ENCODE data around the gene XPR1.

Gene XPR1

DNA sequence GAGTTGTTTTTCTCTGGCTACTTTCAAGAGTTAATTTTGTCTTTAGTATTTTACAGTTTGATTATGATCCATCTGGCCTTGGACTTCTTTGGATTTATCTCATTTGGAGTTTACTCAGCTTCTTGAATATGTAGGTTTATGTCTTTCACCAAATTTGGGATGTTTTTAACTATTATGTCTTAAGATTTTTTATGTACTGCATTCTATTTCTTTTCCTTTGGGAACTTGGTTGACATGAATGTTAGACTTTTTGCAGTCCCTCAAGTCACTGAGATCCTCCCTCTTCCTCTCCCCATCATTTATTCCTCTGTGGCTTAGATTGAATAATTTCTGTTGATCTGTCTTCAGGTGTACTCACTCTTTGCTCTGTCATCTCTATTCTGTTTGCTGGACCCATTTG is 112.0 kb downstream of the XPR1 start:
- TF ChIP-seq, protein P1, sequence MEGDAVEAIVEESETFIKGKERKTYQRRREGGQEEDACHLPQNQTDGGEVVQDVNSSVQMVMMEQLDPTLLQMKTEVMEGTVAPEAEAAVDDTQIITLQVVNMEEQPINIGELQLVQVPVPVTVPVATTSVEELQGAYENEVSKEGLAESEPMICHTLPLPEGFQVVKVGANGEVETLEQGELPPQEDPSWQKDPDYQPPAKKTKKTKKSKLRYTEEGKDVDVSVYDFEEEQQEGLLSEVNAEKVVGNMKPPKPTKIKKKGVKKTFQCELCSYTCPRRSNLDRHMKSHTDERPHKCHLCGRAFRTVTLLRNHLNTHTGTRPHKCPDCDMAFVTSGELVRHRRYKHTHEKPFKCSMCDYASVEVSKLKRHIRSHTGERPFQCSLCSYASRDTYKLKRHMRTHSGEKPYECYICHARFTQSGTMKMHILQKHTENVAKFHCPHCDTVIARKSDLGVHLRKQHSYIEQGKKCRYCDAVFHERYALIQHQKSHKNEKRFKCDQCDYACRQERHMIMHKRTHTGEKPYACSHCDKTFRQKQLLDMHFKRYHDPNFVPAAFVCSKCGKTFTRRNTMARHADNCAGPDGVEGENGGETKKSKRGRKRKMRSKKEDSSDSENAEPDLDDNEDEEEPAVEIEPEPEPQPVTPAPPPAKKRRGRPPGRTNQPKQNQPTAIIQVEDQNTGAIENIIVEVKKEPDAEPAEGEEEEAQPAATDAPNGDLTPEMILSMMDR (IDR thresholded peaks at IDR 0.05; ENCODE audit: borderline replicate concordance, control extremely low read depth, extremely low read depth, insufficient read depth, missing control alignments), result no peak
- in situ Hi-C loops (cut with MboI; ENCODE audit: low sequenced_read_pairs, unreplicated experiment), result no loop called here
- no peak for DNase-seq (ENCODE audit: low spot score)

DNA sequence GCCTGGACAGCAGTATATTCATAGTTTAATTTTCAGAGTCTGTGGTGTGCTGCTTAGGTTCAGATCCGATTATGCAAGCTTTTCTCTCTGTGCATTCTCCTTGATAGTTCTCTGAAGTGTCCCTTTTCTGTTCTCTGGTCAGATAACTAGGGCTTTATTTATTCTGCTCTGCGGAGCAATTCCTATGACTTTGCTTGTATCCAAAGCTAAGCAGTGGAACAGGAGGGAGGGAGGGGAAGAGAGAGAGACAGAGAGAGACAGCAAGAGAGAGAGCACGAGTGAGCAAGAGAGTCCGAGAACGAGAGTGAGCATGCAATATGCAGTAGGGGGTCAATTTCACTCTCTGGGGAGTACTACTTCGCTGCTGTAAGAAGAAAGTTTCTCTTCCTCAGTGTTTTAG is 113.3 kb downstream of the XPR1 start:
- in situ Hi-C loops (cut with MboI; ENCODE audit: low sequenced_read_pairs, unreplicated experiment), result no loop called here
- DNase-seq (ENCODE audit: low spot score), result no peak
- TF ChIP-seq, protein P1 (IDR thresholded peaks at IDR 0.05; ENCODE audit: borderline replicate concordance, control extremely low read depth, extremely low read depth, insufficient read depth, missing control alignments), result no peak

DNA sequence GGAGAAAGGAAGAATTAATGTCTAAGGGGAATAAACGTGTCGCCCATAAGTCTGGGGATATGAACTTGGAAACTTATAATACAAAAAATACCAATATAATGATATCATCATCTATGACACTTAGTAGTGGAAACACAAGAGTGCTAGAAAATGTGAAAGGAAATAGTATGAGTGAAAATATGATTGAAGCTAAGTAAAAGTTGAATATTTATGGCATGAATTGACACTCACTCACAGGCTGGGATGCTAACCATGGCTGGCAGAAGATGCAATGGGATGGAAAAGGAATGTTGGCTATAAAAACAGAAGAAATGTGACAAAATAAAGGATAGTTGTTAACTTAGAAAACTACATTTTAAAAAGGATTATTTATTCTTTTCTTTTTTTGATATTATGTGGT is 120.1 kb downstream of the XPR1 start:
- TF ChIP-seq, protein P1 (IDR thresholded peaks at IDR 0.05; ENCODE audit: borderline replicate concordance, control extremely low read depth, extremely low read depth, insufficient read depth, missing control alignments), result no peak
- in situ Hi-C loops (cut with MboI; ENCODE audit: low sequenced_read_pairs, unreplicated experiment), result no loop called here
- DNase-seq (ENCODE audit: low spot score), result no peak

DNA sequence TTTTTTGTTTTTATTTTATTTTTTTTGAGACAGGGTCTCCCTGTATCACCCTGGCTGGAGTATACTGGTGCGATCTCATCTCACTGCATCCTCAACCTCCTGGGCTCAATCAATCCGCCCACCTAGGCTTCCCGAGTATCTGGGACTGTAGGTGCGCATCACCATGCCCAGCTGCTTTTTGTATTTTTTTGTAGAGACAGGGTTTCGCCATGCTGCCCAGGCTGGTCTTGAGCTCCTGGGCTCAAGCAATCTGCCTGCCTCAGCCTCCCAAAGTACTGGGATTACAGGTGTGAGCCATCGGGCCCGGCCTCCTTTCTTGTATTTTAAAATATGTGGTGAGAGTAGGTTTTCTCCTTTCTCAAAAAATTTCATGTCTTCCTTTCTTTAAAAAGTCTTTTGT is 122.6 kb downstream of the XPR1 start:
- TF ChIP-seq, protein P1 (IDR thresholded peaks at IDR 0.05; ENCODE audit: borderline replicate concordance, control extremely low read depth, extremely low read depth, insufficient read depth, missing control alignments), result no peak
- in situ Hi-C loops (cut with MboI; ENCODE audit: low sequenced_read_pairs, unreplicated experiment), result no loop called here
- no peak for DNase-seq (ENCODE audit: low spot score)

DNA sequence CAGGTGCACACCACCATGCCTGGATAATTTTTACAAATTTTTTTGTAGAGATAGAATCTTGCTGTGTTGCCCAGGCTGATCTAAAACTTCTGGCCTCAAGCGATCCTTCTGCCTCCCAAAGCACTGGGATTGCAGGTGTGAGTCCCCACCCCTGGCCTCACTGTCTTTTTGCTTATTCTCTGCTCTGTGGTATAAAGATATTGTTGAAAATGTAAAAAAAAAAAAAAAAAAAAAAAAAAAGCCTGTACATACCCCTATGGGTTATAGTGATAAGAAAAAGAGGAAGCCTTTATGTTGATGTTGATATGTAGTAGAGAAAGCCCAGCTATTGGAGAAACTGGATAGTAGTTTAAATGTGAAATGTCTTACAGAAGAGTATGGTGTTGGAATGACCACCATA is 125.8 kb downstream of the XPR1 start:
- in situ Hi-C loops (cut with MboI; ENCODE audit: low sequenced_read_pairs, unreplicated experiment), result no loop called here
- TF ChIP-seq, protein P1 (IDR thresholded peaks at IDR 0.05; ENCODE audit: borderline replicate concordance, control extremely low read depth, extremely low read depth, insufficient read depth, missing control alignments), result no peak
- DNase-seq (ENCODE audit: low spot score), result no peak

DNA sequence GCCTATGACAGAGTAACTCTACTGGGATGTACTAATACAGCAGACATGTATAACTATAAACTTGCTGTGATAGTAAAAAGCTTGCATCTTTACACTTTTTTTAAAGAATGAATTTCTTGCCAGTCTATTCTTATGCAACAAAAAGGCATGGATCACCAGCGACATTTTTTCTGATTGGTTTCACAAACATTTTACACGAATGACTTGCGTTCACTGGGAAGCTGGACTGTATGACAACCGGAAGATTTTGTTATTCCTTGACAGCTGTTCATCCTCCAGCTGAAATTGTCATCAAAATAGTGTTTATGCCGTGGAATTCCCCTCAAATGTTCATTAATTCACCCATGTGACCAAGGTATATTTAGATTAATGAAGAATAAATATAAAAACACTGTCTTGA is 131.0 kb downstream of the XPR1 start:
- no peak for DNase-seq (ENCODE audit: low spot score)
- TF ChIP-seq, protein P1 (IDR thresholded peaks at IDR 0.05; ENCODE audit: borderline replicate concordance, control extremely low read depth, extremely low read depth, insufficient read depth, missing control alignments), result no peak
- in situ Hi-C loops (cut with MboI; ENCODE audit: low sequenced_read_pairs, unreplicated experiment), result no loop called here

DNA sequence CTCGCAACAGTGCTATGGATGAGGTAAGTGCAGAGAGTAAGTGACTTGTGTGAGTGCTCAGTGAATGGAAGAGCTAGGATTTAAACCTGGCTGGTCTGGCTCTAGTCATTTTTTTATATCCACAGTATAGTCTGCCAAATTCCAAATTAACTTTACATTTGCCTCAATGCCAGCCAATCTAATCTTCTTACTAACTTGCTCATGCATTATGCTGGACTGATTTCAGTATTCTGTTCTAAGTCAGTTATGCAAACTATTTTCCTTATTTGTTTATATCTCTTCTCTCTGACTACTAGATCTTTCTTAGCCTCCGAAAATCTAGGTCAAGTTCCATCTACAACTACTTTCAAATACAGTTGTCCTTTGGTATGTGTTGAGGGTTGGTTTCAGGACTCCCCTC is 133.3 kb downstream of the XPR1 start:
- TF ChIP-seq, protein P1 (IDR thresholded peaks at IDR 0.05; ENCODE audit: borderline replicate concordance, control extremely low read depth, extremely low read depth, insufficient read depth, missing control alignments), result no peak
- no peak for DNase-seq (ENCODE audit: low spot score)
- in situ Hi-C loops (cut with MboI; ENCODE audit: low sequenced_read_pairs, unreplicated experiment), result no loop called here
